ENCODE data around the gene RPSA. TPM values are rescaled to one million over a fixed set of nuclear protein-coding genes. Genes with fewer than 3 reads are reported as not detected.

RPSA gene
- total RNA-seq: 2,567 and 2,759 TPM in 2 replicates

DNA sequence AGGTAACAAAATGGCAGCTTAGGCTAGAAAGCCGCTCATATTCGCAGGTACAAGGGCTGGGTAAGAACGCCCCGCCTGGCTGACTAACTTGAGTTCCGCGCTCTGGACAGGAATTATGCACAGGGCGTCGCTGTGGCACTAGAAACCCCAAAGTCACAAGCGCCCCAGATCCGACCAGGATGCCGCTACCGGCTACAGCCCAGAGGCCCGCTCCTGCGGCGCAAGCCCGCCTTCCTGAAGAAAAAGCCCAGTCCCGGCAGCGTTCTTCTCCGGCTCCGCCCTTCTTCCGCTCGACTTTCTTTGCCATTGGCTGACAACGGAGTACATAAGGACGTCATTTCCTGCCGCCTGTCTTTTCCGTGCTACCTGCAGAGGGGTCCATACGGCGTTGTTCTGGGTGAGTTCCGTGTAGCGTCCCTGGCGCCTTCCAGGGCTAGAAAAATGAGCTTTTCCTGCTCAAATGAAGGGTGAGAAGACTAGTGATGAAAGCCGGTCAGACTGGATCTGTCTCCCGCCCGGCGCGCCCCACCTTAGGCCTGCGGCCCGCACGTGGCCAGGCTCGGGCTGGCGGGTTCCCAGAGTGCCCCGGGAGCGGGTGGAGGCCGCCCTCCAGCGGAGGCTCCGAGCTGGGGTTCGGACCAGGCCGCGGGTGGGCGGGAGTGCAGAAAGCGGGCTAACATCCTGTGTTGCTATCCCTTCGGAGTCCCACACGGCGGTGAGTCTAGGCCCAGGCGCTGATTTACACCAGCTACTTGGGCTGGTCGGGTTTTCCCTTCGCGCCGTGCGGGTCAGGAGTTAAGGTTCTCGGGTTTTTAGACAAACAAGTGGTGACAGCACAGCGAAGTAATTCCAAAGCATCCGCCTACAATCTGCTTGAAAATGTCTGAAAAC, at the start of gene RPSA:
TSS of gene RPSA (plus strand) at position 353 of the 891 bp plus-strand sequence. CDS start 934 bp downstream, outside the sequence.

DNA sequence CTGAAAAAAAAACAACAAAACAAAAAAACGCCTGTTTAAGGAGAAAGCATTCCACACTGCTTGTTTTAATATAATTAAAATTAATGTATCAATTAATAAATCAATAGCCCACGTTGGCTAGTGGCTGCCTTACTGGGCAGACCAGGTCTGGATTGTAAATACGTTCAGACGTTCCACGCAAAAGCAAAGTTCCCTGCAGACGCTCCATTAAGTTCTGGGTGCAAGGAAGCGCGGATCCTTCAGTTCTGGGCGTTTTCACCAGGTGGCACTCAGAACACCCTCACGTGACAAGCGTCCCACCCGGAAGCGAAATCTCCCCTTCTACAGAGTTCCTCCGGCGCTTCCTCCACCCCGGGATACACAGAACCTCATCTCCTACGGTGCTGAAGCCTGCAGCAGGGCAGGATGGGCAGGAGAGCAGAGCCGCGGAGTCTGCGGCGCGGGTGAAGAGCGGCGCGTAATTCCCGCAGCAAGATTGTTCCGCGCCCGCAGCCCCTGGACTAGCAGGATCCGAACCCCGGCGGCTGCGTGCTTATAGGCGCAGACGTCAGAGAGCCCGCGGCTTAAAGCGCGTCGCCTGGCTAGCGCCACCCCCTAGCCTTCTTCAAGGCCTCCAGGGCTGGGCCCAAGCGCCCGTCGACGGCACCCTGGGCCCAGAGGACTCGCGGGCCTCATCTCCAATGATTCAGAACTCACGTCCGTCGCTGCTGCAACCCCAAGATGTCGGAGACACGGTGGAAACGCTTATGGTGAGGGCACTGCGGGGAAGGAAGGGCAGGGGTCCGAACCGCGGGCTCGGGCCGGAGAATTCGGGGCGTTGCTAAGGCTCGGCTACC, 23.3 kb upstream of the RPSA start, which contains the start of gene SLC25A38:
TSS of gene SLC25A38 (plus strand) at position 326 of the 836 bp plus-strand sequence. CDS start at position 681, 355 bp downstream.

Other genes starting within 250 kb of the RPSA start
- not detected in 2 replicates for gene XIRP1, start 214.1 kb upstream of the RPSA start, total RNA-seq
- gene CX3CR1, start 126.7 kb upstream of the RPSA start, total RNA-seq: 0.15 TPM in 1 of 2 replicates, not detected in the other
- not detected in 2 replicates for gene CCR8, start 77.0 kb upstream of the RPSA start, total RNA-seq
- 21.0 and 22.1 TPM in 2 replicates for gene SLC25A38, start 23.4 kb upstream of the RPSA start, total RNA-seq
- gene MOBP, start 61.0 kb downstream of the RPSA start, total RNA-seq: not detected in 2 replicates

Measured in bronchus fibroblast of lung (primary cell).